BLaER1 (cell line): Measurements from ENCODE around the gene YKT6.

Experiments used
- H3K27ac ChIP-seq: shearing (Covaris generic); formaldehyde crosslinking; 2 replicates; pipeline ENCODE4 v1.8.1; 2022
- H3K27me3 ChIP-seq: shearing (Covaris generic); formaldehyde crosslinking; 2 replicates; pipeline ENCODE4 v1.8.1; 2022
- H3K36me3 ChIP-seq: shearing (Covaris generic); formaldehyde crosslinking; 2 replicates; pipeline ENCODE4 v1.8.1; 2022
- H3K4me1 ChIP-seq: shearing (Covaris generic); formaldehyde crosslinking; 2 replicates; pipeline ENCODE4 v1.8.1; 2022
- H3K4me2 ChIP-seq: shearing (Covaris generic); formaldehyde crosslinking; 2 replicates; pipeline ENCODE4 v1.8.1; 2022
- H3K4me3 ChIP-seq: shearing (Covaris generic); formaldehyde crosslinking; 2 replicates; pipeline ENCODE4 v1.8.1; 2022
- H3K9ac ChIP-seq: shearing (Covaris generic); formaldehyde crosslinking; 2 replicates; pipeline ENCODE4 v1.8.1; 2022
- H3K9me3 ChIP-seq: shearing (Covaris generic); formaldehyde crosslinking; 2 replicates; pipeline ENCODE4 v1.8.1; 2022
- H4K20me1 ChIP-seq: shearing (Covaris generic); formaldehyde crosslinking; 2 replicates; pipeline ENCODE4 v1.8.1; 2022
- Cebpa-rat ChIP-seq: shearing (Covaris generic); IDR thresholded peaks from 2 replicates; pipeline ENCODE4 v1.8.1; 2022

Gene YKT6

GRCh38 chr7:44208085-44208484 lies 7.3 kb downstream of the YKT6 start:
- Histone ChIP-seq H3K9me3 (no peaks in the 10 kb centered on the region), H3K4me2 (no peak overlapping the region), H3K36me3 (peaks cover 100% of the 10 kb centered on the region), H4K20me1 (peaks cover 39% of the 10 kb centered on the region), H3K4me1 (0 out of 2 replicates have a peak, but pooled peaks cover 6% of the 10 kb centered on the region), H3K27me3 (no peaks in the 10 kb centered on the region), H3K4me3 (no peak overlapping the region), H3K9ac (no peak overlapping the region), H3K27ac (no peak overlapping the region)
- no peak for TF ChIP-seq Cebpa-rat

DNA sequence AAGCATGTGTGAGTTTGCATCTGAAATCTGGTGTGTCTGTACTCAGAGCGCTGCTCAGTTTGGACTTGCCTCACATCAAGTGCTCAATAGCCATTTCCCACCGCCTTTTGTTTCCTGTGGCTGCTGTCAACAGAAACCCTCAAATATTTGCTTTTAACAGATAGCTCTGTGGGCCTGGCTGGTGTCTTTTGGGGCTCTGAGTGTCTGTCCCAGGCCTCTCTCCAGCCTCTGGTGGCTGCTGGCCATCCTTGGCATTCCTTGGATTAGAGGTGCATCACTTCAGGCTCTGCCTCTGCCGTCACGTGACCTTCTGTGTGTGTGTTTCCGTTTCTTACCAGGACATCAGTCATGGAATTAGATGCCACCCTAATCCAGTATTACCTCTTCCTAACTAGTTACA lies 9.3 kb downstream of the YKT6 start:
- no peak overlapping the region for H3K27ac ChIP-seq
- H3K9me3 ChIP-seq, result no peaks in the 10 kb centered on the region
- TF ChIP-seq Cebpa-rat, result no peak
- H3K27me3 ChIP-seq, result no peaks in the 10 kb centered on the region
- no peak overlapping the region for H3K9ac ChIP-seq
- H3K4me2 ChIP-seq, result no peak overlapping the region
- no peak overlapping the region for H3K4me3 ChIP-seq
- peaks cover 99% of the 10 kb centered on the region for H3K36me3 ChIP-seq
- H4K20me1 ChIP-seq, result peaks cover 38% of the 10 kb centered on the region
- no peaks in the 10 kb centered on the region for H3K4me1 ChIP-seq

- Histone ChIP-seq H3K4me3 (no peak overlapping the region), H3K9ac (no peak overlapping the region), H3K4me1 (no peaks in the 10 kb centered on the region; the same call in 1 of the 2 replicates), H3K36me3 (peaks cover 88% of the 10 kb centered on the region), H3K27me3 (no peaks in the 10 kb centered on the region), H3K9me3 (no peaks in the 10 kb centered on the region), H4K20me1 (peaks cover 27% of the 10 kb centered on the region), H3K4me2 (no peak overlapping the region), H3K27ac (no peak overlapping the region)
- no peak for TF ChIP-seq Cebpa-rat
Measured at GRCh38 chr7:44211126-44211675, 10.4 kb downstream of the YKT6 start.

GRCh38 chr7:44212018-44212417 lies 11.2 kb downstream of the YKT6 start:
- H3K36me3 ChIP-seq, result peaks cover 80% of the 10 kb centered on the region
- TF ChIP-seq Cebpa-rat, result no peak
- no peak overlapping the region for H3K4me2 ChIP-seq
- H3K4me1 ChIP-seq, result no peaks in the 10 kb centered on the region; the same call in 1 of the 2 replicates
- no peak overlapping the region for H3K27ac ChIP-seq
- H3K9me3 ChIP-seq, result no peaks in the 10 kb centered on the region
- no peaks in the 10 kb centered on the region for H3K27me3 ChIP-seq
- no peak overlapping the region for H3K4me3 ChIP-seq
- peaks cover 27% of the 10 kb centered on the region; the same call in 1 of the 2 replicates for H4K20me1 ChIP-seq
- H3K9ac ChIP-seq, result no peak overlapping the region

- no peak overlapping the region for H3K27ac ChIP-seq
- no peak for TF ChIP-seq Cebpa-rat
- peaks cover 74% of the 10 kb centered on the region for H3K36me3 ChIP-seq
Measured at GRCh38 chr7:44212581-44213184, 11.9 kb downstream of the YKT6 start.

DNA sequence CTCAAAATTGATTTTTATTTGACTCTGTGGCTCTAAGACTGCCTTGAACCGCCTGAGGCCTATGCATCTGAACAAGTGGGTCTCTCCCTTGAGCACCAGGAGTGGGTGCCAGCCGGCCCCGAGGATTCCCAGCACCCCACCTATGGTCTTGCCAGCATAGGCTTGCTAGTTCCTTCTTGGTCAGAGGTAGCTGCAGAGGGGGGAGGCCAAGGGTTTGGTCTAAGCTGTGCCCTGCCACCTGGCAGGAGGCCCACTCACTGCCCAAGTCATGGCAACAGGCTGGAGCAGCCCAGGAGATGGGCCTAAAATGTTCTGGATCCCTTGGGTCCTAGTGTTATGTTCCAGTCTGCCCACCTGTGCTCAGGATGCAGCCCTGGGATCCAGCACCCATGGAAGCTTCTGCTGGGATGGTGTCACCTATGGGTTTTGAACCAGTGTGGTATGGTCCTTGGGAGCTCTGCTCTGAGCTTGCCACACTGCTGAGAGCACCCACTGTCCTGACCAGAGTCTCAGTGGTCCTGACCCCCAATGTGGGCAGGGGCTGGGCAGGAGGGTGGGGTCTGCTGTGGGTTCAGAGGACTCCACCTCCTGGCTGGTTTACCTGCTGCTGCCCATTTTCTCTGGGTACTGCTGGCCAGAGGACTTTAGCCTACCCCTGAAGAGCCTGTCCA lies 12.6 kb downstream of the YKT6 start:
- Histone ChIP-seq H3K4me1 (no peaks in the 10 kb centered on the region; the same call in 1 of the 2 replicates), H4K20me1 (peaks cover 27% of the 10 kb centered on the region; the same call in 1 of the 2 replicates), H3K4me2 (no peak overlapping the region), H3K9ac (no peak overlapping the region), H3K27me3 (no peaks in the 10 kb centered on the region), H3K9me3 (no peaks in the 10 kb centered on the region), H3K27ac (no peak overlapping the region), H3K4me3 (no peak overlapping the region), H3K36me3 (peaks cover 67% of the 10 kb centered on the region)
- TF ChIP-seq Cebpa-rat, result no peak

More at GRCh38 chr7:44212581-44213184, 11.9 kb downstream of the YKT6 start:
- H4K20me1 ChIP-seq, result peaks cover 27% of the 10 kb centered on the region; the same call in 1 of the 2 replicates
- H3K4me1 ChIP-seq, result no peaks in the 10 kb centered on the region; the same call in 1 of the 2 replicates
- no peak overlapping the region for H3K4me3 ChIP-seq
- H3K4me2 ChIP-seq, result no peak overlapping the region
- no peaks in the 10 kb centered on the region for H3K9me3 ChIP-seq
- H3K27me3 ChIP-seq, result no peaks in the 10 kb centered on the region
- no peak overlapping the region for H3K9ac ChIP-seq

DNA sequence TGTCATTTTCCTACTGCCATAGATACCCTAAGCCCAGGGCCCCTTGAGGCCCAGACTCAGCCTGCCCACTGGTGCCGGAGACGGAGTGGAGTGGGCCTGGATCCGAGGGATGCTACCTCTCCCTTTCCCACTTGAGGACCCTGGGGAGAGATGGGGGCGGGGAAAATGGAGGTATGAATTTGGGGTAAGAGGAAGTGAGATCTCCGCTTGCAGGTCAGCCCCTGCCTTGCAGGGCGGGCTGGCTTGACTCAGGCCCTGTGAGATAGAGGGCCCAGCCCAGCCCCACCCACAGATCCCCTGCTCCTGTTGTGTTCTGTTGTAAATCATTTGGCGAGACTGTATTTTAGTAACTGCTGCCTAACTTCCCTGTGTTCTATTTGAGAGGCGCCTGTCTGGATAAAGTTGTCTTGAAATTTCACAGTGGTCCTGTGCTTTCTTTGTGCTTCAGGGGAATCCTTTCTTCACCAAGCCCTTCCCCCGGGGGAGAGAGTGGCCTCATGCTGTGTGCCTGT lies 13.2 kb downstream of the YKT6 start:
- H3K9ac ChIP-seq, result no peak overlapping the region; the same call in 1 of the 2 replicates
- no peak overlapping the region for H3K4me3 ChIP-seq
- H3K9me3 ChIP-seq, result no peaks in the 10 kb centered on the region
- H4K20me1 ChIP-seq, result peaks cover 27% of the 10 kb centered on the region; the same call in 1 of the 2 replicates
- no peaks in the 10 kb centered on the region; the same call in 1 of the 2 replicates for H3K4me1 ChIP-seq
- H3K27me3 ChIP-seq, result no peaks in the 10 kb centered on the region
- peaks cover 61% of the 10 kb centered on the region for H3K36me3 ChIP-seq
- no peak overlapping the region for H3K27ac ChIP-seq
- no peak overlapping the region for H3K4me2 ChIP-seq
- no peak for TF ChIP-seq Cebpa-rat

DNA sequence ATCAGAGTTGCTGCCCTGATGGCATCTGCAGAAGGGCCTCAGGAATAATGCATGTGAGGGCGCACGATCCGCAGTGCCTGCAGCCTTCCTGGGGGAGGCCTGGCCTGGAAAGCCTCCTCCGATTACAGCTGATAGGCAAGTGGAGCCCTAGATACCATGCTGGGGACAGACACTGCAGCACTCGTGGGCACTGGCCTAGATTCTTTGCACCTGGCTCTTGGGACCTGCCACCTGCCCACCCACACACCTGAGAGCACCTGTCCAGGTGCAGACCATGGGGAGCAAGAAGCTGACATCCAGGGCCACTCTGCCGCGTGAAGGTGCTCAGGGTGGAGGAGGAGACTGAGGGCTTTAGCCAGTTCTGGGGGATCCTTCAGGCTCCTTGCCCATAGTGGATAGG lies 14.8 kb downstream of the YKT6 start:
- H3K27me3 ChIP-seq, result no peaks in the 10 kb centered on the region
- H3K27ac ChIP-seq, result no peak overlapping the region
- H4K20me1 ChIP-seq, result peaks cover 15% of the 10 kb centered on the region; the same call in 1 of the 2 replicates
- no peak overlapping the region for H3K4me3 ChIP-seq
- no peak overlapping the region for H3K9ac ChIP-seq
- no peaks in the 10 kb centered on the region for H3K9me3 ChIP-seq
- no peaks in the 10 kb centered on the region; the same call in 1 of the 2 replicates for H3K4me1 ChIP-seq
- H3K4me2 ChIP-seq, result no peak overlapping the region
- no peak for TF ChIP-seq Cebpa-rat
- H3K36me3 ChIP-seq, result peaks cover 45% of the 10 kb centered on the region

DNA sequence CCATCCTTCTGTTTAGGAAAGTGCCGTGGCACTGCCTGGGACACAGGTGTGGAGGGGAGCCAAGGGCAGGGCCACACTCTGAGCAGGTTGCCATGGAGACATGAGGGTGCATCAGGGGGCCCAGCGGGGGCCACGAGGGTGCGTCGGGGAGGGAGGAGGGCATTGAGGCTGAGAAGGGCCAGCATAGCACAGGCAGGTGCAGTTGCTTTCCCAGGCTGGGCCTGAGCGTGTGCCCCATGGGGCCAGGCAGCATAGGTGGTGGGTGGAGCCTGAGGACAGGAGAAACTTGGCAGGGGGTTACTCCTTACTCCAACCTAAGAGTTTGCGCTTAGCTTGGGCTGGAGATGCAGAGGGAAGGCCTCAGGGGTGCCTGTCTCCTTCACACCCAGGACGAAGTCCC lies 15.2 kb downstream of the YKT6 start:
- no peaks in the 10 kb centered on the region for H3K27me3 ChIP-seq
- no peaks in the 10 kb centered on the region; the same call in 1 of the 2 replicates for H3K4me1 ChIP-seq

More for the DNA sequence above, 15.2 kb downstream of the YKT6 start:
- Histone ChIP-seq H4K20me1 (peaks cover 15% of the 10 kb centered on the region; the same call in 1 of the 2 replicates), H3K4me3 (no peak overlapping the region), H3K9ac (no peak overlapping the region), H3K27ac (no peak overlapping the region), H3K4me2 (no peak overlapping the region), H3K36me3 (peaks cover 40% of the 10 kb centered on the region), H3K9me3 (no peaks in the 10 kb centered on the region)
- no peak for TF ChIP-seq Cebpa-rat
